Muscle layer of colon (tissue), 2 donors: Measurements from ENCODE around the gene BNC2.
A peak's percentile ranks its signal among the peaks of the same experiment; 100 is the strongest.

ENCODE experiments used
- H3K27ac ChIP-seq: one replicate; pipeline ENCODE4 v1.7.0; 2013; ENCODE audit warnings: low read depth, mild to moderate bottlenecking, low read length, moderate library complexity
- H3K27me3 ChIP-seq, 2 donors: one replicate each; pipeline ENCODE4 v1.7.0; 2013; ENCODE audit warnings: low read length in 2 of 2, mild to moderate bottlenecking in 2 of 2; ENCODE audit not compliant: insufficient read depth in 2 of 2, control insufficient read depth in 1 of 2
- H3K36me3 ChIP-seq: one replicate; pipeline ENCODE4 v1.7.0; 2013; ENCODE audit warnings: mild to moderate bottlenecking, low read length; ENCODE audit not compliant: insufficient read depth
- H3K4me1 ChIP-seq: one replicate; pipeline ENCODE4 v1.7.0; 2013; ENCODE audit warnings: mild to moderate bottlenecking, low read length; ENCODE audit not compliant: insufficient read depth
- H3K4me3 ChIP-seq, 2 donors: one replicate each; pipeline ENCODE4 v1.7.0; 2013; ENCODE audit warnings: low read length in 2 of 2, low read depth in 1 of 2, mild to moderate bottlenecking in 1 of 2, moderate library complexity in 1 of 2
- H3K9ac ChIP-seq: one replicate; pipeline ENCODE4 v1.7.0; 2013; ENCODE audit warnings: low read length
- H3K9me3 ChIP-seq: one replicate; pipeline ENCODE4 v1.7.0; 2013; ENCODE audit warnings: mild to moderate bottlenecking, low read length
- donor health status: abdominal sarcoma.
- donor health status: Adenocarcinoma of cecum.

BNC2 gene

GRCh38 chr9:16659096-16659495 lies 211.4 kb downstream of the BNC2 start:
- no peaks in the 10 kb centered on the region for H3K27me3 ChIP-seq
- H3K9ac ChIP-seq, result no peak overlapping the region
- no peaks in the 10 kb centered on the region for H3K36me3 ChIP-seq
- H3K9me3 ChIP-seq, result no peaks in the 10 kb centered on the region
- H3K4me1 ChIP-seq, result peaks cover 33% of the 10 kb centered on the region
- no peak overlapping the region for H3K4me3 ChIP-seq
- H3K27ac ChIP-seq, result no peak overlapping the region

- Histone ChIP-seq H3K4me3 (no peak overlapping the region), H3K27ac (no peak overlapping the region), H3K9me3 (no peaks in the 10 kb centered on the region), H3K27me3 (no peaks in the 10 kb centered on the region), H3K4me1 (peaks cover 37% of the 10 kb centered on the region), H3K36me3 (no peaks in the 10 kb centered on the region), H3K9ac (no peak overlapping the region)
Observed at GRCh38 chr9:16656432-16657169, 213.9 kb downstream of the BNC2 start.

GRCh38 chr9:16654596-16655126 lies 215.8 kb downstream of the BNC2 start:
- H3K27me3 ChIP-seq, result no peaks in the 10 kb centered on the region
- H3K4me1 ChIP-seq, result peaks cover 45% of the 10 kb centered on the region
- peak overlapping the region in 1 of 2 donors; percentile 49 for H3K4me3 ChIP-seq

GRCh38 chr9:16653491-16654399 lies 216.7 kb downstream of the BNC2 start:
- Histone ChIP-seq H3K9me3 (no peaks in the 10 kb centered on the region), H3K9ac (peak overlapping the region; percentile 31), H3K27me3 (no peaks in the 10 kb centered on the region), H3K36me3 (no peaks in the 10 kb centered on the region), H3K27ac (peak overlapping the region; percentile 80), H3K4me3 (peak overlapping the region; percentile 8 to 49), H3K4me1 (peaks cover 49% of the 10 kb centered on the region)

More at GRCh38 chr9:16654596-16655126, 215.8 kb downstream of the BNC2 start:
- no peaks in the 10 kb centered on the region for H3K9me3 ChIP-seq
- H3K36me3 ChIP-seq, result no peaks in the 10 kb centered on the region
- H3K9ac ChIP-seq, result no peak overlapping the region
- H3K27ac ChIP-seq, result peak overlapping the region; percentile 12

GRCh38 chr9:16652582-16652981 lies 217.9 kb downstream of the BNC2 start:
- H3K4me1 ChIP-seq, result peaks cover 49% of the 10 kb centered on the region
- H3K9ac ChIP-seq, result no peak overlapping the region
- no peak overlapping the region for H3K4me3 ChIP-seq
- H3K27me3 ChIP-seq, result no peaks in the 10 kb centered on the region
- no peaks in the 10 kb centered on the region for H3K36me3 ChIP-seq
- peak overlapping the region; percentile 80 for H3K27ac ChIP-seq
- no peaks in the 10 kb centered on the region for H3K9me3 ChIP-seq

GRCh38 chr9:16651446-16651964 lies 219.0 kb downstream of the BNC2 start:
- H3K9me3 ChIP-seq, result no peaks in the 10 kb centered on the region
- no peaks in the 10 kb centered on the region for H3K36me3 ChIP-seq
- H3K4me1 ChIP-seq, result peaks cover 40% of the 10 kb centered on the region
- H3K27ac ChIP-seq, result no peak overlapping the region
- no peak overlapping the region for H3K4me3 ChIP-seq
- no peaks in the 10 kb centered on the region for H3K27me3 ChIP-seq
- H3K9ac ChIP-seq, result no peak overlapping the region

GRCh38 chr9:16645970-16646369 lies 224.5 kb downstream of the BNC2 start:
- no peak overlapping the region for H3K27ac ChIP-seq
- no peaks in the 10 kb centered on the region for H3K36me3 ChIP-seq
- H3K9ac ChIP-seq, result no peak overlapping the region
- no peak overlapping the region for H3K4me3 ChIP-seq
- H3K9me3 ChIP-seq, result no peaks in the 10 kb centered on the region
- H3K4me1 ChIP-seq, result peaks cover 34% of the 10 kb centered on the region
- no peaks in the 10 kb centered on the region for H3K27me3 ChIP-seq

GRCh38 chr9:16642421-16643109 lies 227.9 kb downstream of the BNC2 start:
- Histone ChIP-seq H3K27ac (no peak overlapping the region), H3K4me1 (peaks cover 43% of the 10 kb centered on the region), H3K27me3 (no peaks in the 10 kb centered on the region), H3K36me3 (no peaks in the 10 kb centered on the region), H3K4me3 (no peak overlapping the region), H3K9ac (no peak overlapping the region), H3K9me3 (no peaks in the 10 kb centered on the region)

- peak overlapping the region; percentile 15 for H3K27ac ChIP-seq
- no peaks in the 10 kb centered on the region for H3K9me3 ChIP-seq
- no peaks in the 10 kb centered on the region for H3K36me3 ChIP-seq
- no peak overlapping the region for H3K9ac ChIP-seq
- no peak overlapping the region for H3K4me3 ChIP-seq
- no peaks in the 10 kb centered on the region for H3K27me3 ChIP-seq
- peaks cover 43% of the 10 kb centered on the region for H3K4me1 ChIP-seq
Observed at GRCh38 chr9:16640649-16641048, 229.8 kb downstream of the BNC2 start.

- H3K27ac ChIP-seq, result no peak overlapping the region
- no peaks in the 10 kb centered on the region for H3K9me3 ChIP-seq
- no peak overlapping the region for H3K4me3 ChIP-seq
- peaks cover 38% of the 10 kb centered on the region for H3K4me1 ChIP-seq
- H3K36me3 ChIP-seq, result no peaks in the 10 kb centered on the region
- no peaks in the 10 kb centered on the region for H3K27me3 ChIP-seq
- H3K9ac ChIP-seq, result no peak overlapping the region
Observed at GRCh38 chr9:16639644-16640043, 230.8 kb downstream of the BNC2 start.

- H3K27ac ChIP-seq, result peak overlapping the region; percentile 37
- H3K9me3 ChIP-seq, result no peaks in the 10 kb centered on the region
- H3K4me1 ChIP-seq, result peaks cover 49% of the 10 kb centered on the region
- no peak overlapping the region for H3K9ac ChIP-seq
- no peak overlapping the region for H3K4me3 ChIP-seq
- no peaks in the 10 kb centered on the region for H3K36me3 ChIP-seq
- H3K27me3 ChIP-seq, result no peaks in the 10 kb centered on the region
Observed at GRCh38 chr9:16637911-16638310, 232.6 kb downstream of the BNC2 start.
